Ovary (tissue), 9 donors: ENCODE measurements around the gene AFF3. TPM values are rescaled to one million over a fixed set of nuclear protein-coding genes. Genes with fewer than 3 reads are reported as not detected.

Experiments used
- DNase-seq, 5 donors: peaks; one replicate each; pipeline ENCODE4 v3.0.0-alpha.2; 2019 to 2020
- H3K27ac ChIP-seq, 2 donors: fragments of 200-600 bp; one replicate each; pipeline versions ENCODE4 v1.5.1 to v1.8.0; 2019 to 2022
- H3K27me3 ChIP-seq: fragments of 200-600 bp; one replicate; pipeline ENCODE4 v1.8.0; 2022
- H3K36me3 ChIP-seq: fragments of 200-600 bp; sonication (generic); one replicate; pipeline ENCODE4 v1.5.1; 2019
- H3K4me1 ChIP-seq: one replicate; pipeline ENCODE4 v1.8.1; 2013; ENCODE audit warnings: mild to moderate bottlenecking, moderate library complexity; ENCODE audit not compliant: insufficient read depth
- H3K4me3 ChIP-seq: fragments of 200-600 bp; sonication (generic); one replicate; pipeline ENCODE4 v1.5.1; 2017
- H3K9me3 ChIP-seq, 2 donors: fragments of 200-600 bp in 1 of 2; sonication (generic) in 1 of 2; one replicate each; pipeline versions ENCODE4 v1.5.1 to v1.8.1; 2013 to 2019; ENCODE audit warnings: mild to moderate bottlenecking in 1 of 2, moderate library complexity in 1 of 2
- EP300 ChIP-seq: sonication (generic); formaldehyde crosslinking; IDR thresholded peaks from one replicate; pipeline ENCODE4 v1.6.1; 2017; ENCODE audit warnings: antibody characterized with exemption
- POLR2A ChIP-seq: fragments of 450-650 bp; IDR thresholded peaks from one replicate; pipeline ENCODE4 v1.6.1; 2017; ENCODE audit warnings: antibody characterized with exemption, mild to moderate bottlenecking, moderate library complexity
- WGBS, 3 donors: extraction: QIAGEN DNeasy Blood & Tissue Kit in 1 of 3; methylation state at CpG; one replicate each; pipeline versions ENCODE4 v1.1.5 to v1.1.7; 2013 to 2017; 5-methylcytosine and 5-hydroxymethylcytosine counted together
- intact Hi-C, 4 donors: fragments of 100-400 bp; cut with DNase I; formaldehyde crosslinking; loops; one replicate each; pipeline versions ENCODE4 v1.11.0 to v1.15.1; 2022 to 2023
- polyA plus RNA-seq, 2 donors: library from polyadenylated mRNA; stranded (reverse); fragments of 200-250 nt in 1 of 2; fragments of 350-450 nt in 1 of 2; fragmentation: Illumina TruSeq in 1 of 2; extraction: RNeasy Lipid Tissue Mini Kit (QIAGEN cat#74804) in 1 of 2; gene quantifications; one replicate each; pipeline ENCODE4 v1.2.3, GENCODE V29; 2013 to 2014
- total RNA-seq, 7 donors: library from RNA; depleted of rRNA in 2 of 7; stranded (reverse); fragments of >200 nt in 2 of 7; fragmentation: NEBNext Ultra II Directional in 3 of 7; extraction: Animal tissue kit (Norgen Biotek cat#: 25700) in 3 of 7; gene quantifications; one replicate each; pipeline versions ENCODE4 v1.1.0 to v1.2.4, GENCODE V29; 2016 to 2023
- TF ChIP-seq, protein P1 (sequence below), 3 donors: fragments of 450-650 bp in 2 of 3; fragments of 200-600 bp in 1 of 3; IDR thresholded peaks; one replicate each; pipeline versions ENCODE4 v1.5.1 to v1.8.0; 2016 to 2022; ENCODE audit warnings: antibody characterized with exemption in 3 of 3, mild to moderate bottlenecking in 1 of 3
- donor health status: DM: no; HTN: no; CAD: no; lungs with moderate emphysema.
- donor health status: DM: no; HTN: no; CAD: no.
- donor health status: Bipolar disorder and iron deficiency.
- donor health status: DM: yes; HTN: yes; CAD: no.
- donor health status: DM: no; HTN: no; CAD: no.
- donor health status: DM: yes; HTN: yes; CAD: no.

Gene AFF3
- total and polyA plus RNA-seq, 9 donors: 5.9 to 40.8 (median 25.7) TPM

DNA sequence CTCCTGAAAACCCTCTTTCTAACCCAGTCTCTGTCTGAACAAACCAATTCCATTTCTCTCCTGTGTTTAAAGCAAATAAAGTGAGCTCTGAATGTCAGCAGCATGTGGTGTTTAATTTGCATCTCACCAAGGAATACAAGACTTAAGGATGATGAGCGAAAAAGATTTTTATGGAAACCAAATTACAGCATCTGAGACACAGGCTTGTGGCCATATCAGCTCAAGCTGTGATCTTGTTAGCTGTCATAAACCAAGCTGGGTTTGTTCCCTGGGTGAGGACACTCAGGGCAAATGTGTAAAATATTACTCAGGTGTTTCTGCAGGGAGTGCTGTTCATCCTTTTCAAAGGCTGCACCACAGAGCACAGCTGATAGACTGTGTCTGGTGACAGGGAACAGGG is 523.2 kb downstream of the AFF3 start:
- Histone ChIP-seq H3K27ac (no peak overlapping the region), H3K36me3 (no peaks in the 10 kb centered on the region), H3K4me1 (peaks cover 3% of the 10 kb centered on the region), H3K9me3 (no peaks in the 10 kb centered on the region), H3K27me3 (no peaks in the 10 kb centered on the region), H3K4me3 (no peak overlapping the region)
- no peak for DNase-seq
- intact Hi-C loops: no loop called here
- TF ChIP-seq POLR2A (no peak), EP300 (no peak)
- TF ChIP-seq, protein P1, sequence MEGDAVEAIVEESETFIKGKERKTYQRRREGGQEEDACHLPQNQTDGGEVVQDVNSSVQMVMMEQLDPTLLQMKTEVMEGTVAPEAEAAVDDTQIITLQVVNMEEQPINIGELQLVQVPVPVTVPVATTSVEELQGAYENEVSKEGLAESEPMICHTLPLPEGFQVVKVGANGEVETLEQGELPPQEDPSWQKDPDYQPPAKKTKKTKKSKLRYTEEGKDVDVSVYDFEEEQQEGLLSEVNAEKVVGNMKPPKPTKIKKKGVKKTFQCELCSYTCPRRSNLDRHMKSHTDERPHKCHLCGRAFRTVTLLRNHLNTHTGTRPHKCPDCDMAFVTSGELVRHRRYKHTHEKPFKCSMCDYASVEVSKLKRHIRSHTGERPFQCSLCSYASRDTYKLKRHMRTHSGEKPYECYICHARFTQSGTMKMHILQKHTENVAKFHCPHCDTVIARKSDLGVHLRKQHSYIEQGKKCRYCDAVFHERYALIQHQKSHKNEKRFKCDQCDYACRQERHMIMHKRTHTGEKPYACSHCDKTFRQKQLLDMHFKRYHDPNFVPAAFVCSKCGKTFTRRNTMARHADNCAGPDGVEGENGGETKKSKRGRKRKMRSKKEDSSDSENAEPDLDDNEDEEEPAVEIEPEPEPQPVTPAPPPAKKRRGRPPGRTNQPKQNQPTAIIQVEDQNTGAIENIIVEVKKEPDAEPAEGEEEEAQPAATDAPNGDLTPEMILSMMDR (IDR thresholded peaks at IDR 0.05): no peak
- 100% methylated on average over 1 of the region's 1 CpG for WGBS, 3 donors

DNA sequence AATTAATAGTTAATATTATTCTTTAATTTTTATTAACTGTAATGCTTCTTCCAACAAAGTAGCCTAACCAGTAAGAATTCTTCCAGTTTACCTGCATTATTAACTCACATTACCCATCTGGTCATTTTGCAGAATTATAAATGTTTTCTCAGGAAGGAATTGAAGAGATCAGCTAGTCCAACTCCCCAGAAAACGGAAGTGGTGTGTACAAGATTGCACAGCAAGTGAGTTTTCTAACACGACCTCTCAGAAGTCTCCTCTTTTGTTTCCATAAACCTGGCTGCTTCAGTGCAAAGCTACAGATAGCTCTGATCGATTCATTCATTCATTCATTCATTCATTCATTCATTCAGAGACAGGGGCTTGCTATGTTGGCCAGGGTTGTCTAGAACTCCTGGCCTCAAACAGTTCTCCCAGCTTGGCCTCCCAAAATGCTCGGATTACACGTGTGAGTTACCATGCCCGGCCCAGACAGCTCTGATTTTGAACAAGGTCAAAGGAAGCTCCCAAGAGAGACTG is 523.8 kb downstream of the AFF3 start:
- Histone ChIP-seq H3K27ac (no peak overlapping the region), H3K9me3 (no peaks in the 10 kb centered on the region), H3K4me1 (peaks cover 3% of the 10 kb centered on the region), H3K27me3 (no peaks in the 10 kb centered on the region), H3K4me3 (no peak overlapping the region), H3K36me3 (no peaks in the 10 kb centered on the region)
- TF ChIP-seq, protein P1 (IDR thresholded peaks at IDR 0.05): no peak
- TF ChIP-seq POLR2A: no peak
- TF ChIP-seq EP300: no peak
- 75 to 86% (median 83%) methylated on average over 6 of the region's 6 CpGs for WGBS, 3 donors
- no peak for DNase-seq
- intact Hi-C loops: no loop called here

DNA sequence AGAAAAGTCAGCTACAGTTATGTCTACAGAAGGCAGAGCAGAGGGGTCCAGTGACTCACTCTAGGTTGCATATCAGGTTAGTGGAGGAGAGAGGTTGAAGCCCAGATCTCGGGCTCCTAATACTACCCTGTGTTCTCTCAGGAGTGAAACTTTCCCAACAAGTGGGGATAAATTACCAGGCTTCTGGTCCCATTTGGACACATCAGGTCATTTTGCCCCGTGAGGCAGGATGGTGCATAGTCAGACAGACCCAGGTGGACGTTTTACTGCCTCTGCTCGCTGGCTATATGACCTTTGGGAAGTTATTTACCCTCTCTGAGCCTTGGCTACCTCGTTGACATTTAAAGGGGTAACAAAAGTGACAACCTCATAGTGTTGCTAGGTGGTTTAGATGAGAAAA is 524.6 kb downstream of the AFF3 start:
- 68 to 89% (median 72%) methylated on average over 5 of the region's 5 CpGs for WGBS, 3 donors
- H3K27ac ChIP-seq: no peak overlapping the region
- DNase-seq: no peak
- no peaks in the 10 kb centered on the region for H3K4me1 ChIP-seq
- H3K9me3 ChIP-seq: no peaks in the 10 kb centered on the region
- TF ChIP-seq, protein P1 (IDR thresholded peaks at IDR 0.05): no peak
- no peak for TF ChIP-seq EP300
- H3K4me3 ChIP-seq: no peak overlapping the region
- no peaks in the 10 kb centered on the region for H3K36me3 ChIP-seq
- intact Hi-C loops: no loop called here
- no peaks in the 10 kb centered on the region for H3K27me3 ChIP-seq

DNA sequence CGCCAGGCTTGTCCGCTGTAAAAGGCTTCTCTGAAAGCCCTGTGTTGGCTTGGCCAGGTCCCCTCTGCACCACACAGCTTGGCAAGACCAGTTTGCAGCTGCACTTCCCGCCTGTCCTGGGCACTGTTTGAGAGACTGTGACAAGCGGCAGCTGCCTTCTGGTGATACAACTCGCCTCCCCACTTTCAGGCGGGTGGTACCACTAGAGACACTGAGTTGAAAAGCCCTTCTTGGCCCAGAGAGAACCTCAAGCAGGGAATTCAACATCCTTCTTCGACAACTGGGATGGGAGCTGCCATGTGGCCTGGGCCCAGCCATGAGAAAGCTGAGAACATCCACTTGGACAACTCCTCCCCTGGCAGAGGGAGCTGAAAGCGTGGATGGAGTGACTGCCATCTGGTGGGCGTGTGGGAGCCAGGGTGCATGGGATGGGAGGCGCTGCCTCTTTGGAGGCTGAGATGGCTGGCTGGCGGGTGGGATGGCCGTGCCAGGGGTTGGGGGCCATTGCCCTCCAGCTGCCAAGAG is 527.1 kb downstream of the AFF3 start:
- Histone ChIP-seq H3K27ac (no peak overlapping the region), H3K36me3 (no peaks in the 10 kb centered on the region), H3K9me3 (no peaks in the 10 kb centered on the region), H3K27me3 (no peaks in the 10 kb centered on the region), H3K4me1 (no peaks in the 10 kb centered on the region), H3K4me3 (no peak overlapping the region)
- no peak for DNase-seq
- TF ChIP-seq POLR2A: no peak
- TF ChIP-seq, protein P1 (IDR thresholded peaks at IDR 0.05): no peak
- TF ChIP-seq EP300: no peak
- WGBS, 3 donors: 95 to 99% (median 95%) methylated on average over 12 of the region's 12 CpGs
- intact Hi-C loops: no loop called here
